ENCODE data around the gene MRC2. TPM values are rescaled to one million over a fixed set of nuclear protein-coding genes. Genes with fewer than 3 reads are reported as not detected.

MRC2 gene
- total RNA-seq, 1 donor = 336 TPM

DNA sequence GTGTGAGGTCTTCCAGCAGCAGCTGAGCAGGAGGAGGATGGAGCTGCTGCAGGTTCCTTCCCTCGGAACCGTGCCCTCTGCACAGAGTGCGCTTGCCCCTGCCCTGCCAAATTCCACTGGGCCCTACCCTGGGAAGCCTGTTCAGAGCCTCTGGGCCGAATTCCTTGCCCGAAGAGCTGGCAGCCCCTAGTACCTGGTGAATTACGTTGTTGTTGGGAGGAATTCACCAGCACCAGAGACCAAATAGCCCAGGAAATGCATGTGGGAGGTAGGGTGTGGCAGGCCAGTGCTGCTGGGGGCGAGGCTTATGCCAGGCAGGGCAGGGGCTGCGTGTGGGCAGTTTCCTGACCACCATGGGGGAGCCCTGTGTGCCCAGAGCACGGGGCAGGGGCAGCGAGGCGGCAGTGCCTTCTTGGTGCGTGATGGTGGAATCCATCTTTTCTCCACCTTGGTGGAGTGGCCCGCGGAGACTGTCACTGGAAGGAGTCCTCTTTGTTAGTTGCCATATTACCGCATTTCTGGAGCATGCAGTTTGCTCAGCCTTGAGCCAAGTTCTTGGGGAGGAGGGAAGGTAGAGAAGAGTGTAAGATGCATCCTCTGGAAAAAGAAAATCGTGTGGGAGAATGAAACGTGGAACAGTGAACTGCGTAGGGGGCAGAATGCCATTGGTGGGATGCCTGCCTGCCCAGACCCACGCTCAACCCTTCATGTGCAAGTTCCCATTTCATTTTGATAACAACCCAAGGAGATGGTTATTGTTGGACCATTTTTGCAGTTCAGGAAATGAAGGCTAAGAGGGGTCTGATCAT is 2.3 kb downstream of the MRC2 start:
- no peak for DNase-seq (ENCODE audit: low read depth)
- peak overlapping the region; percentile 86 for H3K4me3 ChIP-seq (ENCODE audit: low read depth, low read length)
- TF ChIP-seq, protein P1, sequence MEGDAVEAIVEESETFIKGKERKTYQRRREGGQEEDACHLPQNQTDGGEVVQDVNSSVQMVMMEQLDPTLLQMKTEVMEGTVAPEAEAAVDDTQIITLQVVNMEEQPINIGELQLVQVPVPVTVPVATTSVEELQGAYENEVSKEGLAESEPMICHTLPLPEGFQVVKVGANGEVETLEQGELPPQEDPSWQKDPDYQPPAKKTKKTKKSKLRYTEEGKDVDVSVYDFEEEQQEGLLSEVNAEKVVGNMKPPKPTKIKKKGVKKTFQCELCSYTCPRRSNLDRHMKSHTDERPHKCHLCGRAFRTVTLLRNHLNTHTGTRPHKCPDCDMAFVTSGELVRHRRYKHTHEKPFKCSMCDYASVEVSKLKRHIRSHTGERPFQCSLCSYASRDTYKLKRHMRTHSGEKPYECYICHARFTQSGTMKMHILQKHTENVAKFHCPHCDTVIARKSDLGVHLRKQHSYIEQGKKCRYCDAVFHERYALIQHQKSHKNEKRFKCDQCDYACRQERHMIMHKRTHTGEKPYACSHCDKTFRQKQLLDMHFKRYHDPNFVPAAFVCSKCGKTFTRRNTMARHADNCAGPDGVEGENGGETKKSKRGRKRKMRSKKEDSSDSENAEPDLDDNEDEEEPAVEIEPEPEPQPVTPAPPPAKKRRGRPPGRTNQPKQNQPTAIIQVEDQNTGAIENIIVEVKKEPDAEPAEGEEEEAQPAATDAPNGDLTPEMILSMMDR (IDR thresholded peaks at IDR 0.05; ENCODE audit: insufficient read depth, low read depth, low read length) = no peak

DNA sequence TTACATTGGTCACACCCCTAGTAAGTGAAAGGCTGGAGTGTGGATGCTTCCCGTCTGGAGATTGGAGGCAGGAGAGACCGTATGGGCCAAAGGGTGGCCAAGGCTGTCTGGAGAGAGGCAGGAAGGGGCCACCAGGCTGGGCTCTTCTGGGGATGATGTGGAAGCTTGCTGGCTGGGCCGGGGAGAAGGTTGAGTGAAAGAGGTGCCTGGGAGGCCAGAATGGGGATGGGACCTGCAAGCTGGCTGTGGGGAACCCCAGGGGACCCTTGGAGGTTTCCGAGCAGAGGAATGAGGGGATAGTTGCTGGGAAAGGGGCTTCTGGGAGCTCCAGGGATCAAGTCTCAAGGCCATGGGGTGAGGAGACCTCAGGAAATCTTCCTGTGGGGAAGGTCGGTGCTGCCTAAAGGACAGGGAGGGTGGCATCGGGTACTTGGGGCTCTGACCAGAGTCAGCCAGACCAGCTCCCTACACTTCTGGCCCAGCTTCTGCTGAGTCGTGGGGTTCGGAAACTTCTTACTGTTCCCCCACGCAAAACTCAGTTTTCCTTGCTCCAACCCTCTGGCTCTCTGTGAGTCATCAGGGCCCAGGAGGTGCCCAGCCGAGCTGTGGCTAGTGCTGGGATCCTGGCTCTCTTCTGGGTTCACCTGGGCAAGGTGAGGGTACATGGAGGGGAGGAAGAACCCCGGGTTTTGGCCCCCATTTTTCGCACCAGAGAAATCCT is 3.1 kb downstream of the MRC2 start:
- peak; percentile 26 for DNase-seq (ENCODE audit: low read depth)
- TF ChIP-seq, protein P1 (IDR thresholded peaks at IDR 0.05; ENCODE audit: insufficient read depth, low read depth, low read length) = no peak
- H3K4me3 ChIP-seq (ENCODE audit: low read depth, low read length) = peak overlapping the region; percentile 86

DNA sequence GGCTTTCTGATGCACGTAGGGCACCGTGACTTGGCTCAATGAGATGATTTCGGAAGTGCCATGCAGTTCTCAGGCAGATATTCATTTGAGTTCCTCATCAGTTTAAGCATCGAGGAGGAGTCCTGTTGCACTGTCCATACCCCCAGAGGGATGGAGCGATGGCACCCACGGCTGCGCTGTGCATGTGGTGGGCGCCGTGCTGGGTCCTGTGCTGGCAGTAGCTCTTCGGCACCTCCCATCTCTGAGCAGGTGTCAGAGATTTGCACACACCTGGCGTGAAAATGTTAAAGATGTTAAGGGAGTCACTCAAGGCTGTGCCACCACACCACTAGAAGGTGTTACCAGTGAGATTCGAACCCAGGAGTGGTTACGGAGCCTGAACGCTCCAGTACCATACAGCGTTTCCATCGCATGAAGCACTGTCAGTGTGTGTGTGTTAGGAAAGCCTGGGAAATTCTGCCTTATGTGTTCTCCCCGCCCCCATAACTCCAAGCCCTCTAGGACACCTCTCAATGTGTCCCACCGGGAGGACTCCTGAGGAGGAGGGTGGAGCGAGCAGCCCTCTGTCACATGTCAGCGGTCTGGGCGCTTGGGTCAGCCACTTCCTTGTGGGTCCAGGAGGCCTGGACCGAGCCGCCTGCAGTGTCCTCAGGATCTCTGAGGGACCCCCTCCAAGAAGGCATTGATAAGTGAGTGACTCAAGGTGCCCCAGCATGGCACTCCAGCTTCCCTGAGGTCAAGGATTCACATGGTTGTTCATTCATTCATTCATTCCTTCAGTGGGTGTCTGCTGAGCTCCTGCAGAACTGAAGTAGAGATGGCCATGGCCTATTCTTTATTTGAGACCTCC is 3.8 kb downstream of the MRC2 start:
- no peak overlapping the region for H3K4me3 ChIP-seq (ENCODE audit: low read depth, low read length)

DNA sequence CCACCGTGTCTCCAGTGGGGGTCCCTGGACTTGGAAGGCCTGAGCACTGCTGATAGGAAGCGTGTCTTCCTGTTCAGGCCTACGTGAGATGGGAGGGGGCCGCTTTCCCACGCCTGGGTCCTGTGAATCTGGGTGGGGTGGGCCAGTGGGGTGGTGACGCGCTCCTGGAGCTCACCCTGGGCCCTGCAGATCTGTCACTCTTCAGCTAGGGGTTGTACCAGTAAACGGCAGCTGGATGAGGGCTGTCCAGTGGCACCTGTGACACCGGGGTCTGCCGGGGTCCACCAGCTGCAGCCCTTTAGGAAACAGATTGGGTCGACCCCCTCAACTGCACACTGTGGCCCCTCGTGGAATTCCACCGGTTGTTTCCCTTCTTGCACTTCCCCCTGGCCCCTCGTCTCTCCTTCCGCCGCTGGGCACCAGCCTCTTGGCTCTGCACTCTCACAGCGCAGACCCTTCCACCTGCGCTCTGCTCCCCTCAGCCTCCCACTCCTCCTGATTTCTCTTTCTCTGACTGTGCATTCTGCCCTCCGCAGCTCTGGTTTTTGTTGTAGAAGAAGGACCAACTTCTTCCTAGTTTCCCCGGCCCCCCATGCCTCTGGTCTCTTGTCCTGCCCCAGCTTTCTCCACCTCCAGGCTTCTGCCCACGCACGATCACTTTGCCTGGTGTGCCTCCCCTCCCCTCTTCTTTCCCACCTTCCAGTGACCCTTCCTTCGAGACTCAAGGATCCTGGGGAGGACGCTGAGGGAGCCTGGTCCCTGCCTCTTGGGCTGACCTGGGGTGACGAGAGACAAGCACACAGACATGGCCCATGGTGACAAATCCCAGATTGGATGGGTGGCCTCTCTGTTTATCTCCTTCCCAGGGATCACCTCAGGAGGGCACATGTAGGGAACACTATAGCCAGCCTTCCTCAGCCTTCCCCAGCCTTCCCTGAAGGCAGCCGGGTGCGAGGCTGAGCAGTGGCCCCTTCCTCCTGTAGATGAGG is 4.8 kb downstream of the MRC2 start:
- no peak overlapping the region for H3K4me3 ChIP-seq (ENCODE audit: low read depth, low read length)
- no peak for DNase-seq (ENCODE audit: low read depth)
- TF ChIP-seq, protein P1 (IDR thresholded peaks at IDR 0.05; ENCODE audit: insufficient read depth, low read depth, low read length) = no peak

More for the DNA sequence above, 3.8 kb downstream of the MRC2 start:
- no peak for DNase-seq (ENCODE audit: low read depth)
- TF ChIP-seq, protein P1 (IDR thresholded peaks at IDR 0.05; ENCODE audit: insufficient read depth, low read depth, low read length) = no peak

DNA sequence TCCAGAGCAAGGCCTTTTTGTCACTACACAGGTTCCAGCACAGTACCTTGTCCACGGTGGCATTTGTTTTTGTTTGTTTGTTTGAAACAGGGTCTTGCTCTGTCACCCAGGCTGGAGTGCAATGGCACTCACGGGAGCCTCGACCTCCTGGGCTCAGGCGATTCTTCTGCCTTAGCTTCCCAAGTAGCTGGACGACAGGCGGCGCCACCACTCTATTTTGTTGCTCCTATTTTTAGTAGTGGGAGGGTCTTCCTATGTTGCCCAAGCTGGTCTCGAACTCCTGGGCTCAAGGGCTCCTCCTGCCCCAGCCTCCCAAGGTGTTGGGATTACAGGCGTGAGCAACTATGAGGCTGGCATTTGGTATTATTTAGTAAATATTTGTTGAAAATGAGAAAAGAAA is 10.3 kb downstream of the MRC2 start:
- TF ChIP-seq, protein P1 (IDR thresholded peaks at IDR 0.05; ENCODE audit: insufficient read depth, low read depth, low read length) = no peak
- DNase-seq (ENCODE audit: low read depth) = no peak
- no peak overlapping the region for H3K4me3 ChIP-seq (ENCODE audit: low read depth, low read length)
